ENCODE measurements around the gene ATF5. TPM values are rescaled to one million over a fixed set of nuclear protein-coding genes. Genes with fewer than 3 reads are reported as not detected.

ATF5 gene
- total and polyA plus RNA-seq, 2 of the 13 experiments (the other 11 are each of a cell fraction or from before 2014, with no cell fraction given), result 5.2 to 10.3 TPM

- TF ChIP-seq ELF1 (CRISPR knock-in tag; IDR thresholded peaks at IDR 0.05) (0 out of 2 replicates have a peak, but pooled peaks have one; percentile 41), HDAC2 (CRISPR knock-in tag; IDR thresholded peaks at IDR 0.05) (no peak), ETV5 (CRISPR knock-in tag; IDR thresholded peaks at IDR 0.05; ENCODE audit: borderline replicate concordance) (no peak; the same call in 1 of the 2 replicates), TAF15 (IDR thresholded peaks at IDR 0.05; ENCODE audit: low read depth, low read length, poor library complexity, severe bottlenecking) (no peak), TBP (CRISPR knock-in tag; IDR thresholded peaks at IDR 0.05) (no peak), TFAP4 (IDR thresholded peaks at IDR 0.05; ENCODE audit: borderline replicate concordance, low read depth) (no peak), ZNF430 (CRISPR knock-in tag; IDR thresholded peaks at IDR 0.05) (peak; percentile 82; the same call in 1 of the 2 replicates), SCMH1 (CRISPR knock-in tag; IDR thresholded peaks at IDR 0.05; ENCODE audit: borderline replicate concordance) (no peak), ZNF740 (CRISPR knock-in tag; IDR thresholded peaks at IDR 0.05) (peak; percentile 77; the same call in 1 of the 2 replicates), RBM22 (optimal IDR thresholded peaks at IDR 0.05; ENCODE audit: low read length) (no peak), AKAP8 (CRISPR knock-in tag; IDR thresholded peaks at IDR 0.05) (0 out of 2 replicates have a peak, but pooled peaks have one; percentile 61), ZNF781 (CRISPR knock-in tag; IDR thresholded peaks at IDR 0.05; ENCODE audit: borderline replicate concordance, not compliant biosample characterization) (peak; percentile 91), ZNF180 (CRISPR knock-in tag; IDR thresholded peaks at IDR 0.05; ENCODE audit: borderline replicate concordance, low read depth) (no peak), PRDM15 (CRISPR knock-in tag; IDR thresholded peaks at IDR 0.05) (peak; percentile 64; the same call in 1 of the 2 replicates), KLF6 (CRISPR knock-in tag; IDR thresholded peaks at IDR 0.05) (0 out of 2 replicates have a peak, but pooled peaks have one; percentile 68), ZNF562 (CRISPR knock-in tag; IDR thresholded peaks at IDR 0.05; ENCODE audit: borderline replicate concordance) (no peak), ETV6 (CRISPR knock-in tag; conservative IDR thresholded peaks at IDR 0.05) (peak; percentile 36; the same call in 1 of the 2 replicates), SRSF4 (IDR thresholded peaks at IDR 0.05; ENCODE audit: low read depth, low read length, poor library complexity, severe bottlenecking) (no peak), HMG20B (CRISPR knock-in tag; conservative IDR thresholded peaks at IDR 0.05) (no peak), PHF20 (CRISPR knock-in tag; IDR thresholded peaks at IDR 0.05) (peak; percentile 81), BCL6 (CRISPR knock-in tag; IDR thresholded peaks at IDR 0.05) (no peak; the same call in 1 of the 2 replicates), TP53 (CRISPR knock-in tag; conservative IDR thresholded peaks at IDR 0.05) (no peak; the same call in 1 of the 2 replicates), ZNF512B (CRISPR knock-in tag; IDR thresholded peaks at IDR 0.05; ENCODE audit: borderline replicate concordance) (no peak)
Measured at GRCh38 chr19:49929121-49929610, at the start of gene ATF5, which contains the start of gene NUP62 (continued).
